Measurements from ENCODE around the gene CHFR. TPM values are rescaled to one million over a fixed set of nuclear protein-coding genes. Genes with fewer than 3 reads are reported as not detected.
"Not testable (repeated sequence)": the region's sequence is repeated elsewhere in the genome, so short reads cannot be mapped to it uniquely, and the experiment has no call there.

Gene CHFR, protein sequence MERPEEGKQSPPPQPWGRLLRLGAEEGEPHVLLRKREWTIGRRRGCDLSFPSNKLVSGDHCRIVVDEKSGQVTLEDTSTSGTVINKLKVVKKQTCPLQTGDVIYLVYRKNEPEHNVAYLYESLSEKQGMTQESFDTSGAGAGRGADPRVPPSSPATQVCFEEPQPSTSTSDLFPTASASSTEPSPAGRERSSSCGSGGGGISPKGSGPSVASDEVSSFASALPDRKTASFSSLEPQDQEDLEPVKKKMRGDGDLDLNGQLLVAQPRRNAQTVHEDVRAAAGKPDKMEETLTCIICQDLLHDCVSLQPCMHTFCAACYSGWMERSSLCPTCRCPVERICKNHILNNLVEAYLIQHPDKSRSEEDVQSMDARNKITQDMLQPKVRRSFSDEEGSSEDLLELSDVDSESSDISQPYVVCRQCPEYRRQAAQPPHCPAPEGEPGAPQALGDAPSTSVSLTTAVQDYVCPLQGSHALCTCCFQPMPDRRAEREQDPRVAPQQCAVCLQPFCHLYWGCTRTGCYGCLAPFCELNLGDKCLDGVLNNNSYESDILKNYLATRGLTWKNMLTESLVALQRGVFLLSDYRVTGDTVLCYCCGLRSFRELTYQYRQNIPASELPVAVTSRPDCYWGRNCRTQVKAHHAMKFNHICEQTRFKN
- total RNA-seq, result 100 to 1,000 TPM in 2 of 6 donors, 10 to 100 TPM in 4; 42.2 to 136 (median 50.5) TPM

DNA sequence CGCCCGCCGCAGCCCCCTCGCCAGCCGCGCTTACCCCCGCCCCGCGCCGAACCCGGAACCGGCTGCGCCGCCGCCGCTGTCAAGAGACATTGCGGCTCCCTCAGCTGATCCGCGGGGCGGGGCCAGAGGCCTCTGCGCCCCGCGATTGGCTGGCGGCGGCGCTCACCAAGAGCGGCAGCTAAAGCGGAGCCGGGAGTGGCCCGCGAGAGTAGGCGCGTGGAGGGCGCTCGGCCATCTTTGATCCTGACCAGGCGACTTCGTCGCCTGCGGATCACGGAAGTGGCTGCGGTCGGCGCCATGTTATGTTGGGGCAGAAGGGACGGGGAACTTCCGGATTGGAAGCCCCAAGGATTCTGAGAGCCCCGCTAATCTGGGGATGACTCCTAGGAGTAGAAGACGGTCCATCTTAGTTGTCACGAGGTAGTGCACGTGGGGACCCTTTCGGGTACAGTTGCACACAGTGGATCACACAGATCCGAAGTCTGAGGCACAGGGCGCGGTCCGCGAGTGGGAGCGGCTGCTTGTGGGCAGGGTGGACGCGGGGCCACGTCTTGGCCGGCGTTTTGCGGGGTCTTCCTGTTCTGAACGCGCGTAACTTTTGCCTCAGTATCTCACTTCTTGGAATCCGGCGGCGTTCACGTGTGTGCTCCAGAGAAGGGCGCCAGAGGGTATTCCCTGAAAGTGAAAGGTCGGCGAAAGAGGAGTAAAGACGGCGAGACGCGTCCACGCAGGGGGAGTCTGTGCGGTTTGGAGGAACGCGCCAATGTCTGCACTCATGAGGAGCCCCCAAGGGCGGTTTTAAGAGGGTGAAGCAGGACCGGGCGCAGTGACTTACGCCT is at the start of gene CHFR:
Gene CHFR, minus strand, starts transcription at position 93 of the 839 bp plus-strand sequence. CDS start 277 bp downstream, outside the sequence.
- Histone ChIP-seq H3K27me3 (no peaks in the 10 kb centered on the region), H3K27ac (peak within 1 kb of the TSS; percentile 92 to 98 (median 97)), H3K9me3 (no peaks in the 10 kb centered on the region), H3K4me1 (peaks cover 0 to 12% (median 9%) of the 10 kb centered on the region in 4 donors), H3K36me3 (peaks cover 0 to 13% (median 7%) of the 10 kb centered on the region in 4 donors), H3K4me3 (peak within 1 kb of the TSS; percentile 61 to 99 (median 96))
- DNase-seq (peak; percentile 99), ATAC-seq (ENCODE audit: low FRiP score in 2 of 2) (peak; percentile 100)
- TF ChIP-seq EP300 (IDR thresholded peaks at IDR 0.05) (no peak), POLR2AphosphoS5 (IDR thresholded peaks at IDR 0.05) (peak; percentile 77 to 83), POLR2A (IDR thresholded peaks at IDR 0.05) (peak in 3 of 4 donors; percentile 14 to 74 (median 66))
- whole genome bisulfite sequencing, 2 donors, result 3 to 8% methylated on average over 22 to 44 of the region's 84 CpGs

DNA sequence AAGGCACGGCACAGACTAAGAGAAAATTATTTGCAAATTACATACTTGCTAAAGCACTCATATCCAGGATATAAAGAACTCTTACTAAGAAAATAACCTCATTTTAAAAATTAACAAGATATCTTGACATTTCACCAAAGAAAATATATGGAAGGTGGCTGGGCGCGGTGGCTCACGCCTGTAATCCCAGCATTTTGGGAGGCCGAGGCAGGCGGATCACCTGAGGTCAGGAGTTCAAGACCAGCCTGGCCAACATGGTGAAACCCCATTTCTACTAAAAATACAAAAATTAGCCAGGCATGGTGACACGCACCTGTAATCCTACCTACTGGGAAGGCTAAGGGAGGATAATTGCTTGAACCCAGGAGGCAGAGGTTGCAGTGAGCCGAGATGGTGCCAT is 49.5 kb upstream of the CHFR start:
- not testable (repeated sequence) for DNase-seq; H3K4me1 ChIP-seq; H3K27ac ChIP-seq; ATAC-seq (ENCODE audit: low FRiP score in 2 of 2); H3K4me3 ChIP-seq; H3K27me3 ChIP-seq
- 96 to 97% methylated on average over 8 of the region's 8 CpGs for WGBS, 2 donors
- H3K9me3 ChIP-seq, result peaks cover 34 to 87% (median 79%) of the 10 kb centered on the region in 4 donors
- peaks cover under 1 to 32% (median 22%) of the 10 kb centered on the region in 4 donors for H3K36me3 ChIP-seq

DNA sequence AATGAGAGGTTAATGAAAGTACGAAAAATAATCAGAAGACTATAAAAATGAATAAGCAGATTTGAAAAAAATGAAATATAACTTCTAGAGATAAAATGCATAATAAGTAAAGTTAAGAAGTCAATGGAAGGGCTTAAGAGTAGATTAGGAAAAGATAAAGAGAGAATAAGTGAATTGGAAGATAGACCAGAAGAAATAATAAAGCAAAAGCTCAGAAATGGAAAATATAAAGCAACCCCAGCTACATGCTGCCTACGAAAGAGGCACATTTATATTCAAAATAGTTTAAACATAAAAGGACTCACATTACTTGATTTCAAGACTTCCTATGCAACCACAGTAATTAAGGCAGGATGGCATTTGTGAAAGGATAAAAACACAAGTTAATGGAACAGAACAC is 48.8 kb upstream of the CHFR start:
- ATAC-seq (ENCODE audit: low FRiP score in 2 of 2) (no peak), DNase-seq (no peak)
- H3K4me3 ChIP-seq, result no peak overlapping the region
- H3K36me3 ChIP-seq, result peaks cover 0 to 33% (median 19%) of the 10 kb centered on the region in 4 donors
- no peaks in the 10 kb centered on the region for H3K4me1 ChIP-seq
- H3K27ac ChIP-seq, result no peak overlapping the region
- no peak for TF ChIP-seq POLR2AphosphoS5 (IDR thresholded peaks at IDR 0.05)
- TF ChIP-seq EP300 (IDR thresholded peaks at IDR 0.05), result no peak
- TF ChIP-seq, protein P1, sequence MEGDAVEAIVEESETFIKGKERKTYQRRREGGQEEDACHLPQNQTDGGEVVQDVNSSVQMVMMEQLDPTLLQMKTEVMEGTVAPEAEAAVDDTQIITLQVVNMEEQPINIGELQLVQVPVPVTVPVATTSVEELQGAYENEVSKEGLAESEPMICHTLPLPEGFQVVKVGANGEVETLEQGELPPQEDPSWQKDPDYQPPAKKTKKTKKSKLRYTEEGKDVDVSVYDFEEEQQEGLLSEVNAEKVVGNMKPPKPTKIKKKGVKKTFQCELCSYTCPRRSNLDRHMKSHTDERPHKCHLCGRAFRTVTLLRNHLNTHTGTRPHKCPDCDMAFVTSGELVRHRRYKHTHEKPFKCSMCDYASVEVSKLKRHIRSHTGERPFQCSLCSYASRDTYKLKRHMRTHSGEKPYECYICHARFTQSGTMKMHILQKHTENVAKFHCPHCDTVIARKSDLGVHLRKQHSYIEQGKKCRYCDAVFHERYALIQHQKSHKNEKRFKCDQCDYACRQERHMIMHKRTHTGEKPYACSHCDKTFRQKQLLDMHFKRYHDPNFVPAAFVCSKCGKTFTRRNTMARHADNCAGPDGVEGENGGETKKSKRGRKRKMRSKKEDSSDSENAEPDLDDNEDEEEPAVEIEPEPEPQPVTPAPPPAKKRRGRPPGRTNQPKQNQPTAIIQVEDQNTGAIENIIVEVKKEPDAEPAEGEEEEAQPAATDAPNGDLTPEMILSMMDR (IDR thresholded peaks at IDR 0.05), result no peak
- TF ChIP-seq POLR2A (IDR thresholded peaks at IDR 0.05), result no peak
- WGBS, 2 donors, result 91 to 94% methylated on average over 2 of the region's 2 CpGs
- H3K27me3 ChIP-seq, result no peaks in the 10 kb centered on the region
- H3K9me3 ChIP-seq, result peaks cover 36 to 87% (median 79%) of the 10 kb centered on the region in 4 donors

DNA sequence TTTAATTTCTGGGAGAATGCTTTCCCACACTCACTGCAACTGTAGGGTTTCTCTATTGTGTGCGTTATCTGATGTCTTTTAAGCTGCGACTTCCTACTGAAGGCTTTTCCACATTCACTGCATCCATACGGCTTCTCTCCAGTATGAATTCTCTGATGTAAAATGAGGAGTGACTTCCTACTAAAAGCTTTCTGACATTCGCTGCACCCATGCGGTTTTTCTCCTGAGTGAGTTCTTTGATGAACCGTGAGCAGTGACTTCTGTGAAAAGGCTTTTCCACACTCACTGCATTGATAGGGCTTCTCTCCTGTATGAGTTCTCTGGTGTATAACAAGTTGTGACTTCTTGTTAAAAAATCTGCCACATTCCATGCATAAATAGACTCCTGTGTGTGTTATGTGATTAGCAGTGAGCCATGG is 39.0 kb upstream of the CHFR start:
- Histone ChIP-seq H3K27me3 (no peaks in the 10 kb centered on the region), H3K4me1 (no peaks in the 10 kb centered on the region), H3K36me3 (peaks cover 0 to 54% (median 24%) of the 10 kb centered on the region in 4 donors), H3K27ac (no peak overlapping the region), H3K9me3 (peaks cover 96 to 100% (median 99%) of the 10 kb centered on the region in 4 donors), H3K4me3 (no peak overlapping the region)
- ATAC-seq (ENCODE audit: low FRiP score in 2 of 2), result no peak
- TF ChIP-seq EP300 (IDR thresholded peaks at IDR 0.05), result no peak
- TF ChIP-seq, protein P1 (IDR thresholded peaks at IDR 0.05), result no peak
- TF ChIP-seq POLR2AphosphoS5 (IDR thresholded peaks at IDR 0.05), result no peak
- TF ChIP-seq POLR2A (IDR thresholded peaks at IDR 0.05), result no peak
- DNase-seq, result no peak
- 96 to 98% methylated on average over 6 of the region's 6 CpGs for whole genome bisulfite sequencing, 2 donors

DNA sequence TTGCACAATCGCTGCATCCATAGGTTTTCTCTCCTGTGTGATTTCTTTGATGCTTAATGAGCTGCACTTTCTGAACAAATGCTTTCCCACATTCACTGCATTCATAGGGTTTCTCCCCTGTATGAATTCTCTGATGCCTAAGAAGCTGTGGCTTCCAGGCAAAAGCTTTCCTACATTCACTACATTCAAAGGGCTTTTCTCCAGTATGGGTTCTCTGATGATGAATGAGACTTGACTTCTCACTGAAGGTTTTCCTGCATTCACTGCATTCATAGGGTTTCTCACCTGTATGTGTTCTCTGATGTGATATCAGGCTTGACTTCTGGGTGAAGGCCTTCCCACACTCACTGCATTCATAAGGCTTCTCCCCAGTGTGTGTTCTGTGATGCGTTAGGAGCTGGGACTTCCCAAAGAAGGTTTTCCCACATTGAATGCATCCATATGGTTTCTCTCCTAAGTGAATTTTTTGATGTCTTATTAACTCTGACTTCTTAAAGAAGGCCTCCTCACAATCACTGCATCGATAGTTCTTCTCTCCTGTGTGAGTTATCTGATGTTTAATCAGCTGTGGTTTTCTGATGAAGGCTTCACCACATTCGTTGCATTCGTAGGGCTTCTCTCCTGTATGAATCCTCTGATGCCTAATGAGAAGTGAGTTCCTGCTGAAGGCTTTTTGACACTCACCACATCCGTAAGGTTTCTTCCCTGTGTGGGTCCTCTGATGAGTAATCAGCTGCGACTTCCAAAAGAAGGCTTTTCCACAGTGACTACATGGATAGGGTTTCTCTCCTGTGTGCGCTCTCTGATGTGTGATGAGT is 38.4 kb upstream of the CHFR start:
- peaks cover 0 to 48% (median 21%) of the 10 kb centered on the region in 4 donors for H3K36me3 ChIP-seq
- H3K27ac ChIP-seq, result no peak overlapping the region
- DNase-seq (no peak), ATAC-seq (ENCODE audit: low FRiP score in 2 of 2) (no peak)
- 97 to 99% methylated on average over 8 of the region's 8 CpGs for WGBS, 2 donors
- TF ChIP-seq POLR2AphosphoS5 (IDR thresholded peaks at IDR 0.05), result no peak
- no peak for TF ChIP-seq EP300 (IDR thresholded peaks at IDR 0.05)
- TF ChIP-seq, protein P1 (IDR thresholded peaks at IDR 0.05), result no peak
- TF ChIP-seq POLR2A (IDR thresholded peaks at IDR 0.05), result no peak
- peaks cover 96 to 100% (median 99%) of the 10 kb centered on the region in 4 donors for H3K9me3 ChIP-seq
- no peaks in the 10 kb centered on the region for H3K27me3 ChIP-seq
- no peak overlapping the region for H3K4me3 ChIP-seq
- H3K4me1 ChIP-seq, result no peaks in the 10 kb centered on the region

Measured in upper lobe of left lung (tissue), 6 donors.